ENCODE data around the gene UCN2. TPM values are rescaled to one million over a fixed set of nuclear protein-coding genes. Genes with fewer than 3 reads are reported as not detected.
"Not testable (repeated sequence)": the region's sequence is repeated elsewhere in the genome, so short reads cannot be mapped to it uniquely, and the experiment has no call there.

The UCN2 gene
- total RNA-seq, 2 experiments from 2014 or later, result not detected

GRCh38 chr3:48553886-48554845 is 9.4 kb downstream of the UCN2 start:
- ChIA-PET CTCF (interaction anchor here (0.5 to 13.5 kb wide), 6 partner anchors 15 to 215 kb away, joined by 3 to 180 read pairs (median 6); partner anchors contain the start of genes ATRIP, CCDC51 and TMA7), POLR2A (interaction anchor here (0.6 to 2.4 kb wide), 5 partner anchors 81 to 313 kb away, joined by 3 to 9 read pairs (median 4); partner anchors contain the start of genes ATRIP and ZNF589)
- Mint-ChIP-seq H3K36me3 (ENCODE audit: low read depth) (peaks cover 22% of the 10 kb centered on the region), H3K27ac (no peak overlapping the region), H3K27me3 (no peaks in the 10 kb centered on the region), H3K4me1 (peaks cover 36% of the 10 kb centered on the region), H3K4me3 (no peak overlapping the region), H3K9me3 (no peaks in the 10 kb centered on the region)
- DNase-seq, result no peak

GRCh38 chr3:48553361-48553760 is 10.2 kb downstream of the UCN2 start:
- Mint-ChIP-seq H3K27me3 (no peaks in the 10 kb centered on the region), H3K4me1 (peaks cover 33% of the 10 kb centered on the region), H3K27ac (no peak overlapping the region), H3K4me3 (no peak overlapping the region), H3K9me3 (no peaks in the 10 kb centered on the region), H3K36me3 (ENCODE audit: low read depth) (peaks cover 27% of the 10 kb centered on the region)
- DNase-seq, result no peak
- ChIA-PET CTCF (interaction anchor here (0.9 to 13.5 kb wide), 8 partner anchors 15 to 152 kb away, joined by 3 to 180 read pairs (median 4); partner anchors contain the start of genes ATRIP, CCDC51 and TMA7), POLR2A (interaction anchor here (0.6 to 2.4 kb wide), 6 partner anchors 81 to 312 kb away, joined by 3 to 9 read pairs (median 4); partner anchors contain the start of genes ATRIP and ZNF589)

GRCh38 chr3:48552111-48552951 is 11.2 kb downstream of the UCN2 start:
- Mint-ChIP-seq H3K36me3 (ENCODE audit: low read depth) (peaks cover 31% of the 10 kb centered on the region), H3K27ac (no peak overlapping the region), H3K9me3 (no peaks in the 10 kb centered on the region), H3K4me1 (peaks cover 28% of the 10 kb centered on the region), H3K27me3 (no peaks in the 10 kb centered on the region), H3K4me3 (no peak overlapping the region)
- POLR2A ChIA-PET, result interaction anchor here (0.9 to 2.4 kb wide), 3 partner anchors 80 to 113 kb away, joined by 4 to 9 read pairs (median 8); partner anchors contain the start of genes CCDC51 and TMA7
- DNase-seq, result no peak
- CTCF ChIA-PET, result interaction anchor here (0.7 to 13.5 kb wide), 10 partner anchors 8 to 152 kb away, joined by 3 to 180 read pairs (median 4); partner anchors contain the start of genes ATRIP, CCDC51 and TMA7

GRCh38 chr3:48551651-48552050 is 11.9 kb downstream of the UCN2 start:
- not testable (repeated sequence) for H3K4me3 Mint-ChIP-seq, H3K9me3 Mint-ChIP-seq, H3K27ac Mint-ChIP-seq, DNase-seq, H3K27me3 Mint-ChIP-seq
- Mint-ChIP-seq H3K4me1 (peaks cover 26% of the 10 kb centered on the region), H3K36me3 (ENCODE audit: low read depth) (peaks cover 34% of the 10 kb centered on the region)
- ChIA-PET CTCF (interaction anchor here (0.6 to 13.5 kb wide), 6 partner anchors 9 to 332 kb away, joined by 3 to 180 read pairs (median 6); no protein-coding TSS in a partner anchor), POLR2A (interaction anchor here (0.9 kb wide), 1 partner anchor 112 kb away, joined by 4 read pairs; the partner anchor contains the start of genes CCDC51 and TMA7)

DNA sequence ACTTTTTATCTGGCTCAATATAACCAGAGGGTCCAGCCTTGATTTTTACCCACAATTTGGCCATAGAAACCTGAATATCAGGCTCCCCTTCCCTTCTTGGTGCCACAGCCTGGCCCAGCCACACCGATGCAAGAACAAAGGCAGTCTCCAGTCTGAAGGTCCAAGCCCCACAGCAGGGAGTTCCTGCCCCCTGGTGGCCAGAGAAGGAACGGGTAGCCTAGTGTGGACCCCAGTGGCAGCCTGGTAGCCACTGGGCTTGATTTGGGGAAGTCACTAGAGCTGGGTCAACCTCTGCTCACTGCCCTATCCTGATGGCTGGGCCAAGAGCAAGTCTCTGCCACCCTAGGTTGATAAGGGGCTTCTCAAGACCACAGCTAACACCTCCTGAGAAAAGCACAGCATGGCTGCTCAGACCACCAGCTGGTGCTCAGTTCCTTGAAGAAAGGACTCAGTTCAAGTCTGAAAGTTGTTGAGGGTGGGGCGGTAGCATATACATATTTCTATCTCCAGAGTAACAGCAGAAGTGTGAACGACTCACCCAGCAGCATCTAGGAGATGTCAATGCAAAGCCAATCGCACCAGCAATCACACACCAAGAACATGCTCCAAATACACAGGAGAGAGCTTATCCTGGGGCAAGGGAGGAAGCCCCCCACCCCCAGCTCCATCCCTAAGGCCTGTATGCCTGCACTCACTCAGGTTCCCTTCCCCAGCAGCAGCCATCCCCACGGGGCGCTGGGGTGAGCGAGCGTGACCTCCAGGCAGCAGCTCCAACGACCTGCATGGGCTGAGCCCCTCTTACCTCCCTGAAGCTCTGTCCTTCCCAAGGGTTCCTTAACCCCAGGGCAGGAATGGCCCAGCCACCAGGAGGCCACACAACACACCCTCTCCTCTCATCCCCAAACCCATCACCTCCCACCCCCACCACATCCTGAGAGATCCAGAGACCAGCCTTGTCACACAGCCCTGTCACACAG is 14.6 kb downstream of the UCN2 start:
- H3K27me3 Mint-ChIP-seq, result no peaks in the 10 kb centered on the region
- CTCF ChIA-PET, result interaction anchor here (0.6 to 13.5 kb wide), 34 partner anchors 9 to 295 kb away, joined by 3 to 180 read pairs (median 4); partner anchors contain the start of genes ATRIP, CCDC51, PFKFB4 and TMA7
- no peak overlapping the region for H3K4me3 Mint-ChIP-seq
- POLR2A ChIA-PET, result interaction anchor here (0.8 to 2.9 kb wide), 11 partner anchors 9 to 309 kb away, joined by 3 to 24 read pairs (median 4); partner anchors contain the start of genes ATRIP, CCDC51, TMA7 and ZNF589
- H3K4me1 Mint-ChIP-seq, result peaks cover 8% of the 10 kb centered on the region
- H3K36me3 Mint-ChIP-seq (ENCODE audit: low read depth), result peaks cover 36% of the 10 kb centered on the region
- H3K27ac Mint-ChIP-seq, result no peak overlapping the region
- peak; percentile 87 for DNase-seq
- H3K9me3 Mint-ChIP-seq, result no peaks in the 10 kb centered on the region

GRCh38 chr3:48548126-48548525 is 15.5 kb downstream of the UCN2 start:
- POLR2A ChIA-PET, result interaction anchor here (1.1 to 2.9 kb wide), 2 partner anchors 15 to 108 kb away, joined by 3 to 24 read pairs; partner anchors contain the start of genes CCDC51, TMA7 and UCN2
- no peaks in the 10 kb centered on the region for H3K9me3 Mint-ChIP-seq
- H3K36me3 Mint-ChIP-seq (ENCODE audit: low read depth), result peaks cover 41% of the 10 kb centered on the region
- no peaks in the 10 kb centered on the region for H3K27me3 Mint-ChIP-seq
- CTCF ChIA-PET, result interaction anchor here (0.9 to 13.5 kb wide), 11 partner anchors 10 to 148 kb away, joined by 3 to 180 read pairs (median 7); partner anchors contain the start of genes CCDC51, PFKFB4, TMA7 and UCN2
- H3K4me1 Mint-ChIP-seq, result peaks cover 5% of the 10 kb centered on the region
- no peak overlapping the region for H3K27ac Mint-ChIP-seq
- no peak overlapping the region for H3K4me3 Mint-ChIP-seq
- DNase-seq, result no peak

GRCh38 chr3:48546203-48546829 is 17.3 kb downstream of the UCN2 start:
- H3K4me1 Mint-ChIP-seq, result peaks cover 7% of the 10 kb centered on the region
- ChIA-PET POLR2A (interaction anchor here (1.2 kb wide), 1 partner anchor 80 kb away, joined by 4 read pairs; no protein-coding TSS in a partner anchor), CTCF (interaction anchor here (0.6 to 13.5 kb wide), 10 partner anchors 30 to 146 kb away, joined by 3 to 180 read pairs (median 6); partner anchors contain the start of genes CCDC51 and TMA7)
- DNase-seq, result no peak
- no peaks in the 10 kb centered on the region for H3K9me3 Mint-ChIP-seq
- H3K27ac Mint-ChIP-seq, result no peak overlapping the region
- H3K27me3 Mint-ChIP-seq, result no peaks in the 10 kb centered on the region
- H3K4me3 Mint-ChIP-seq, result no peak overlapping the region
- H3K36me3 Mint-ChIP-seq (ENCODE audit: low read depth), result peaks cover 46% of the 10 kb centered on the region

DNA sequence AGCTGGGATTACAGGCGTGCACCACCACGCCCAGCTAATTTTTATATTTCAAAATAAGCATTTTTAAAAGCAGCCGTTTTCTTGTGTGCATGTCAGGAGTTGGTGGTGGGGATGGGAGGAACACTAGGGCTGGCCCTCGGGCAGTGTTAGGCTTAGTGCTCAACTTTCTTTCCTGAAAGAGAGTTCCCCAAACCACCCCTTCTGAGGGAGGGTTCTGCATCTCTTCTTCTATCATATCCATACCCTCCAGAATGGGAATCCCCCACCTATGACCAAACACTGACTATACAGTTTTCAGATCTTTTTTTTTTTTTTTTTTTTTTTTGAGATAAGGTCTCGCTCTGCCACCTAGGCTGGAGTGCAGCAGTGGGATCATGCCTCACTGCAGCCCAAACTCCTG is 19.4 kb downstream of the UCN2 start:
- Mint-ChIP-seq H3K9me3 (no peaks in the 10 kb centered on the region), H3K36me3 (ENCODE audit: low read depth) (peaks cover 43% of the 10 kb centered on the region), H3K4me3 (no peak overlapping the region), H3K4me1 (peaks cover 7% of the 10 kb centered on the region), H3K27ac (no peak overlapping the region), H3K27me3 (no peaks in the 10 kb centered on the region)
- CTCF ChIA-PET, result interaction anchor here (0.6 to 1.8 kb wide), 3 partner anchors 14 to 108 kb away, joined by 3 to 19 read pairs (median 7); no protein-coding TSS in a partner anchor
- POLR2A ChIA-PET, result no interaction called here
- DNase-seq, result no peak

GRCh38 chr3:48543271-48543866 is 20.2 kb downstream of the UCN2 start:
- ChIA-PET POLR2A (no interaction called here), CTCF (no interaction called here)
- H3K27me3 Mint-ChIP-seq, result no peaks in the 10 kb centered on the region
- H3K4me1 Mint-ChIP-seq, result peaks cover 2% of the 10 kb centered on the region
- H3K36me3 Mint-ChIP-seq (ENCODE audit: low read depth), result peaks cover 40% of the 10 kb centered on the region
- no peak overlapping the region for H3K27ac Mint-ChIP-seq
- no peak overlapping the region for H3K4me3 Mint-ChIP-seq
- DNase-seq, result no peak
- no peaks in the 10 kb centered on the region for H3K9me3 Mint-ChIP-seq

DNA sequence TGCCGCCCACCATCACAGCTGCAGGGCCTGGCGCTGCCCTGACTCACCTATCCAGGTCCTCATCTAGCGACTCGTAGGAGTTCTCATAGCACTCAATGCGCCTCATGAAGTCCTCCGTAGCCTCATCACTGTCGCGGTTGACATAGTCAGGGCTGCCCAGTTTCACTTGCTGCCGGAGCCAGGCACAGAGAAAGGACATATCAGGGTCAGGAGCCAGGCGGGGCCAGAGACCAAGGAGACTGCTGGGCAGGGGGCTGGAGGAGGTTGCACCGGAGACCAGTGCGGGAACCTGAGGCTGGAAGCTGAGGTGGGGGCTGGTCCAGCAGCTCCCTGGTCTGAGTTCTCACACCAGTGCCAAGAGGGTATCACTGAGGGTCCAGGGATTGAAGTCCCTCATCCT is 25.1 kb downstream of the UCN2 start:
- DNase-seq, result no peak
- no peak overlapping the region for H3K27ac Mint-ChIP-seq
- no peaks in the 10 kb centered on the region for H3K9me3 Mint-ChIP-seq
- peaks cover 10% of the 10 kb centered on the region for H3K4me1 Mint-ChIP-seq
- ChIA-PET CTCF (no interaction called here), POLR2A (no interaction called here)
- H3K27me3 Mint-ChIP-seq, result no peaks in the 10 kb centered on the region
- peaks cover 43% of the 10 kb centered on the region for H3K36me3 Mint-ChIP-seq (ENCODE audit: low read depth)
- H3K4me3 Mint-ChIP-seq, result no peak overlapping the region

Measured in activated CD4-positive, alpha-beta memory T cell treated with anti-CD3 and anti-CD28 coated beads, Interleukin-2, amount 10 ng/mL, durations not matched to agents 7 days and 5 days (primary cell).